Heart right ventricle (tissue), 16 donors: ENCODE data around the gene SAP130. TPM values are rescaled to one million over a fixed set of nuclear protein-coding genes. Genes with fewer than 3 reads are reported as not detected.

Experiments used
- ATAC-seq, 8 donors: fragments of 200-7000 bp; cut with Tn5 transposase; one replicate each; pipeline ENCODE4 v1.9.1; 2020; ENCODE audit warnings: mild to moderate bottlenecking in 8 of 8, moderate library complexity in 8 of 8, moderate number of reproducible peaks in 1 of 8
- DNase-seq, 2 donors: peaks; one replicate each; pipeline ENCODE4 v3.0.0-alpha.2; 2020
- H3K27ac ChIP-seq, 10 donors: fragments of 200-600 bp; sonication (generic) in 2 of 10; one replicate each; pipeline versions ENCODE4 v1.5.0 to v1.8.0; 2020 to 2022; ENCODE audit warnings: mild to moderate bottlenecking in 3 of 10
- H3K27me3 ChIP-seq, 7 donors: fragments of 200-600 bp; one replicate each; pipeline ENCODE4 v1.8.0; 2021 to 2022; ENCODE audit warnings: mild to moderate bottlenecking in 2 of 7
- H3K36me3 ChIP-seq, 9 donors: fragments of 200-600 bp; sonication (generic) in 1 of 9; one replicate each; pipeline versions ENCODE4 v1.5.0 to v1.8.0; 2020 to 2022; ENCODE audit warnings: mild to moderate bottlenecking in 2 of 9
- H3K4me1 ChIP-seq, 9 donors: fragments of 200-600 bp; sonication (generic) in 1 of 9; one replicate each; pipeline versions ENCODE4 v1.5.0 to v1.8.0; 2020 to 2022; ENCODE audit warnings: mild to moderate bottlenecking in 4 of 9
- H3K4me3 ChIP-seq, 10 donors: fragments of 200-600 bp; sonication (generic) in 2 of 10; one replicate each; pipeline versions ENCODE4 v1.5.0 to v1.8.0; 2020 to 2022; ENCODE audit warnings: mild to moderate bottlenecking in 7 of 10, moderate library complexity in 2 of 10
- H3K9me3 ChIP-seq, 11 donors: fragments of 200-600 bp in 10 of 11; sonication (generic) in 2 of 11; one replicate each; pipeline versions ENCODE4 v1.5.0 to v1.8.0; 2013 to 2022; ENCODE audit warnings: mild to moderate bottlenecking in 2 of 11, control low read depth in 1 of 11, moderate library complexity in 1 of 11
- CTCF ChIP-seq, 9 donors: fragments of 200-600 bp; sonication (generic) in 2 of 9; IDR thresholded peaks; one replicate each; pipeline versions ENCODE4 v1.5.0 to v1.8.0; 2021 to 2022; ENCODE audit warnings: antibody characterized with exemption in 9 of 9, mild to moderate bottlenecking in 5 of 9, moderate library complexity in 1 of 9
- WGBS, 2 donors: extraction: QIAGEN DNeasy Blood & Tissue Kit; methylation state at CpG; one replicate each; pipeline ENCODE4 v1.1.7; 2013; ENCODE audit warnings: inconsistent platforms in 1 of 2; 5-methylcytosine and 5-hydroxymethylcytosine counted together
- intact Hi-C, 10 donors: fragments of 100-400 bp; cut with DNase I; formaldehyde crosslinking; loops; one replicate each; pipeline versions ENCODE4 v1.11.1 to v1.14.2; 2022
- polyA plus RNA-seq, 2 donors: library from polyadenylated mRNA; stranded (reverse); fragments of 200-250 nt; gene quantifications; one replicate each; pipeline ENCODE4 v1.2.3, GENCODE V29; 2013
- total RNA-seq, 10 donors: library from RNA; stranded (reverse); fragmentation: NEBNext Ultra II Directional in 3 of 10; extraction: Animal tissue kit (Norgen Biotek cat#: 25700) in 3 of 10; gene quantifications; one replicate each; pipeline versions ENCODE4 v1.2.1 to v1.2.4, GENCODE V29; 2021 to 2023
- donor health status: Arrhythmogenic right ventricular cardiomyopathy.
- donor health status: ischemic (EF 13 %, LVEDD 7.1; RV severe dilation, severe dysfunction).
- donor health status: healthy with polysubstance abuse.
- donor health status: DM: no; HTN: yes; CAD: no.
- donor health status: DM: no; HTN: no; CAD: no.
- donor health status: ischemic (EF 25% LVEDD 6.9; RV normal size, moderate dysfunction).
- donor health status: ischemic (EF 25% LVEDD 5.7; RV mildly dilated, moderate dysfunction).
- donor health status: healthy.
- donor health status: DM: yes; HTN: yes; CAD: no.
- donor health status: Ischemic cardiomyopathy.
- donor health status: ischemic (EF 35%, LVEDD 5.7; RV mildly dilated, moderate dysfunction).
- donor health status: nonischemic (EF 11% LVEDD 7.7; RV severe dilation, severe dysfunction).
- donor health status: DM: yes; HTN: yes; CAD: no.
- donor health status: PGD.
- donor health status: ischemic (EF 29% LVEDD 5.4; RV normal size, mild dysfunction).
- donor health status: nonischemic (EF 23%, LVEDD 6.1; RV moderate dilation, normal function).

Gene SAP130
- total and polyA plus RNA-seq, 12 donors, result 4.8 to 20.4 (median 16.6) TPM

- WGBS, 2 donors, result 69 to 79% methylated on average over 5 of the region's 5 CpGs
Measured at GRCh38 chr2:128069769-128070168, 41.9 kb upstream of the SAP130 start.

GRCh38 chr2:128064353-128064752, 36.5 kb upstream of the SAP130 start:
- Histone ChIP-seq H3K4me1 (no peaks in the 10 kb centered on the region), H3K4me3 (no peak overlapping the region), H3K27me3 (peaks cover 0 to 3% (median 0%) of the 10 kb centered on the region in 7 donors), H3K27ac (no peak overlapping the region), H3K9me3 (no peaks in the 10 kb centered on the region), H3K36me3 (no peaks in the 10 kb centered on the region)
- intact Hi-C loops, result no loop called here
- TF ChIP-seq CTCF (IDR thresholded peaks at IDR 0.05), result no peak
- no peak for ATAC-seq
- DNase-seq, result no peak
- WGBS, 2 donors, result 95 to 100% methylated on average over 1 of the region's 1 CpG

More at GRCh38 chr2:128069769-128070168, 41.9 kb upstream of the SAP130 start:
- Histone ChIP-seq H3K27ac (no peak overlapping the region), H3K36me3 (no peaks in the 10 kb centered on the region), H3K27me3 (no peaks in the 10 kb centered on the region), H3K4me1 (no peaks in the 10 kb centered on the region), H3K9me3 (no peaks in the 10 kb centered on the region), H3K4me3 (no peak overlapping the region)
- intact Hi-C loops, result no loop called here
- ATAC-seq, result no peak
- no peak for TF ChIP-seq CTCF (IDR thresholded peaks at IDR 0.05)
- DNase-seq, result no peak

- no peak for ATAC-seq
- no peaks in the 10 kb centered on the region for H3K4me1 ChIP-seq
- DNase-seq, result no peak
- peaks cover 0 to 3% (median 0%) of the 10 kb centered on the region in 7 donors for H3K27me3 ChIP-seq
- no peaks in the 10 kb centered on the region for H3K9me3 ChIP-seq
- H3K4me3 ChIP-seq, result no peak overlapping the region
- WGBS, 2 donors, result 91 to 92% methylated on average over 8 of the region's 8 CpGs
- H3K27ac ChIP-seq, result no peak overlapping the region
- H3K36me3 ChIP-seq, result no peaks in the 10 kb centered on the region
- no peak for TF ChIP-seq CTCF (IDR thresholded peaks at IDR 0.05)
- intact Hi-C loops, result no loop called here
Measured at GRCh38 chr2:128062571-128062970, 34.7 kb upstream of the SAP130 start.

GRCh38 chr2:128058114-128058513, 30.3 kb upstream of the SAP130 start:
- H3K4me1 ChIP-seq, result no peaks in the 10 kb centered on the region
- DNase-seq (no peak), ATAC-seq (no peak)
- H3K4me3 ChIP-seq, result no peak overlapping the region
- 74 to 82% methylated on average over 2 of the region's 2 CpGs for WGBS, 2 donors
- H3K36me3 ChIP-seq, result no peaks in the 10 kb centered on the region
- H3K27me3 ChIP-seq, result peaks cover 0 to 5% (median 0%) of the 10 kb centered on the region in 7 donors
- no peak overlapping the region for H3K27ac ChIP-seq
- TF ChIP-seq CTCF (IDR thresholded peaks at IDR 0.05), result no peak
- no peaks in the 10 kb centered on the region for H3K9me3 ChIP-seq
- intact Hi-C loops, result no loop called here
